SJCRH30 (cell line): Measurements from ENCODE around the gene IKBKG. TPM values are rescaled to one million over a fixed set of nuclear protein-coding genes. Genes with fewer than 3 reads are reported as not detected.
"Not testable (repeated sequence)": the region's sequence is repeated elsewhere in the genome, so short reads cannot be mapped to it uniquely, and the experiment has no call there.

Experiments used
- DNase-seq, 2 experiments: peaks; one replicate each; pipeline ENCODE4 v3.0.0-alpha.2; 2015 to 2020
- H3K27ac ChIP-seq: fragments of 250-450 bp; sonication (Bioruptor Pico); 2 replicates; pipeline ENCODE4 v1.5.1; 2020; ENCODE audit warnings: mild to moderate bottlenecking, moderate library complexity
- H3K27me3 ChIP-seq: fragments of 250-450 bp; sonication (Bioruptor Pico); 2 replicates; pipeline ENCODE4 v1.5.1; 2020; ENCODE audit warnings: mild to moderate bottlenecking, moderate library complexity
- H3K36me3 ChIP-seq: fragments of 250-450 bp; sonication (Bioruptor Pico); 2 replicates; pipeline ENCODE4 v1.5.1; 2020; ENCODE audit warnings: mild to moderate bottlenecking, moderate library complexity
- H3K4me1 ChIP-seq: fragments of 250-450 bp; sonication (Bioruptor Pico); 2 replicates; pipeline ENCODE4 v1.5.1; 2020; ENCODE audit warnings: mild to moderate bottlenecking, moderate library complexity
- H3K4me3 ChIP-seq: fragments of 250-450 bp; sonication (Bioruptor Pico); 2 replicates; pipeline ENCODE4 v1.5.1; 2020; ENCODE audit warnings: mild to moderate bottlenecking, moderate library complexity
- H3K9me3 ChIP-seq: fragments of 250-450 bp; sonication (Bioruptor Pico); replicated peaks from 2 replicates; pipeline ENCODE4 v1.5.1; 2020; ENCODE audit warnings: mild to moderate bottlenecking, moderate library complexity
- total RNA-seq: library from RNA; depleted of rRNA; stranded (reverse); fragments of >200 nt; shearing (Covaris generic); gene quantifications from 2 replicates; pipeline ENCODE4 v1.2.3, GENCODE V29; 2014

Gene IKBKG
- total RNA-seq, 1 experiment from 2014 or later = 9.5 TPM

DNA sequence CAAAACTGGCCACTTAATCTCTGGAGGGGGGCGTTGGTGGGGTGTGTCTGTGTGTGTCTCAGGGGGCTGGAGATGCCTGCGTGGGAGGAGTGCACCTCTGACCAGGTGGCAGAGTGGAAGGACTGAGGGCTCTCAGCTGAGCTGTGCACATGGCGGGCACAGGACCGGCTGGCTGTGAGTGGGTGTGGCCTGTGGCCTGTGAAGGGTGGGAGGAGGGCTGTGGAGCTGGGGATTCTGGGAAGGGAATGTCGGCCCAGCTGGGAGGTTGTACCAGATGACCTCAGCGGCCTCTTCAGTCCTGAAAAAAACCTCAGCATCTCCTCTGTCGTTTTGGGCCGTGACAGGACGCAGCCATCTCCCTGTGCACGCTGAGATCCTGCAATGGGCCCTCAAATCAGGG lies 14.9 kb downstream of the IKBKG start:
- H3K4me3 ChIP-seq, H3K4me1 ChIP-seq, H3K27me3 ChIP-seq, H3K36me3 ChIP-seq, H3K27ac ChIP-seq, H3K9me3 ChIP-seq, DNase-seq: not testable (repeated sequence)

- H3K36me3 ChIP-seq, H3K27me3 ChIP-seq, H3K9me3 ChIP-seq, H3K27ac ChIP-seq, H3K4me3 ChIP-seq, DNase-seq, H3K4me1 ChIP-seq: not testable (repeated sequence)
These were observed 22.9 kb downstream of the IKBKG start for GRCh38 chrX:154570361-154570760.

DNA sequence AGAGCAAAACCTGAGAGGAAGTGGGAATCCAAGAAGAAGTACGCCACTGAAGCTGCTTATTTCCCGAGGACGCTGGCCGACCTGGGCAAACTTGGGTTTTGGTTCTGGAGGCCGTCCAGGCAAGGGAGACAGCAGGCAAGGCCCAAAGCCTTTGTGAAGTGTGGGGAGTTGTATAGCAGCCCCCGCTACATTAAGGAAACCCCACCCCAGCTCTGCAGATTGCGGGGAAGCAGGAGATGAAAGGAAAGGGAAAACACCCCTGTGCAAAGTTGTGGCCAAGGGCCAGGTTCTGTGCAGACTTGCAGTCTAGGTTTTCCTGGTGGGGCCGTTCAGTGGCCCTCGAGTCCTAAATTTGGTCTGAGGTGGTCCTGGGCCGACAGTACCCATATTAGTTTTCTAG lies 25.6 kb downstream of the IKBKG start:
- DNase-seq, H3K9me3 ChIP-seq, H3K36me3 ChIP-seq, H3K27ac ChIP-seq, H3K4me1 ChIP-seq, H3K27me3 ChIP-seq, H3K4me3 ChIP-seq: not testable (repeated sequence)

- H3K27ac ChIP-seq, DNase-seq: not testable (repeated sequence)
These were observed 27.7 kb downstream of the IKBKG start for GRCh38 chrX:154575076-154575475.

DNA sequence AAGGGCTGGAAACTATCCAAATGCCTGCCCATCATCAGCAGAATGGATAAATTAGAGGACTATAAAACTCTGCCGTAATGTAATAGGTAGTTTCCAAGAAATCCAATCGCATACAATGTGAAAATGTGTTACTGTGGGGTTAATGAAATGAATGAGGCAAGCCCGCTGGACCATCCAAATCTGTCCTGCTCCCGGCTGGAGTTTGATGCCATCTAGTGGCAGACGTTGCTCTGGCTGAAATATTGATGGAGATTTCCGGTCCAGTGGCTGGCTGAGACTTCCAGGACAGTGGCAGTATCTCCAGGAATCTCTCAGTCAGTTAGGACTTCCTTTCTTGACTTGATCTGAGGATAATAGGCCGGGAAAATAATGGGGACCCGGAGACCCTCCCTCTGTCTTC lies 35.6 kb downstream of the IKBKG start:
- not testable (repeated sequence) for H3K36me3 ChIP-seq, H3K4me1 ChIP-seq, H3K27me3 ChIP-seq, DNase-seq, H3K4me3 ChIP-seq, H3K27ac ChIP-seq, H3K9me3 ChIP-seq

More at GRCh38 chrX:154575076-154575475, 27.7 kb downstream of the IKBKG start:
- not testable (repeated sequence) for H3K4me3 ChIP-seq, H3K27me3 ChIP-seq, H3K9me3 ChIP-seq, H3K36me3 ChIP-seq, H3K4me1 ChIP-seq

DNA sequence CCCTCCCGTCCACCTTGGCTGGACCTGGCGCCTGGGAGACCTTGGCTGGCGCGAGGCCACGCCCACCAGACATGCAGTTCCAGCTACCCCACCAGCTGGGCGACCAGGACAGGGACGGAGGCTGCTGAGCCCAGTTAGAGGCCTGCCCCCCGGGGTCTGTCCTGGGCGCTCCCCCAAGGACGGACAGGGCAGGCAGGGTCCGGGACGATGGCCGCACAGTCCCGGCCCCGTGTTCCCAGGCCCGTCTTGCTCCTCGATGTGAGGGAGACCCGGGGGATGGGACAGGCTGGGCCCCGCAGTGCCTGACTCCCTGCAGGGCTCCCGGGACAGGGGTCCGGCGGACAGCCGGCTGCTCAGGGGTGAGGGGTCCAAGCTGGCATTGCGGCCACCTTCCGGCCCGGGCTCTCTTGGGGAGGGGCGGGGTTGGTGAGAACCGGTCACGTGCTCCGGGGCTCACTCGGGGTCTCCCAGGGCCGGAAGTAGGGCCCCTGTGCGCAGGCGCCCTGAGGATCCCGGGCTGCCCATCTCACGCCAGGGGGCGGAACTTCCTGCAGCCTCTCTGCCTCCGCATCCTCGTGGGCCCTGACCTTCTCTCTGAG lies 37.3 kb downstream of the IKBKG start, which contains the start of gene CTAG1A:
Gene CTAG1A, plus strand, starts transcription at position 549 of the 599 bp plus-strand sequence. CDS start 74 bp downstream, outside the sequence.
- H3K9me3 ChIP-seq, H3K4me1 ChIP-seq, H3K36me3 ChIP-seq, DNase-seq, H3K4me3 ChIP-seq, H3K27me3 ChIP-seq, H3K27ac ChIP-seq: not testable (repeated sequence)

- not testable (repeated sequence) for H3K27ac ChIP-seq, DNase-seq, H3K9me3 ChIP-seq, H3K36me3 ChIP-seq, H3K4me1 ChIP-seq, H3K4me3 ChIP-seq, H3K27me3 ChIP-seq
These were observed 43.0 kb downstream of the IKBKG start for GRCh38 chrX:154590415-154590814.

DNA sequence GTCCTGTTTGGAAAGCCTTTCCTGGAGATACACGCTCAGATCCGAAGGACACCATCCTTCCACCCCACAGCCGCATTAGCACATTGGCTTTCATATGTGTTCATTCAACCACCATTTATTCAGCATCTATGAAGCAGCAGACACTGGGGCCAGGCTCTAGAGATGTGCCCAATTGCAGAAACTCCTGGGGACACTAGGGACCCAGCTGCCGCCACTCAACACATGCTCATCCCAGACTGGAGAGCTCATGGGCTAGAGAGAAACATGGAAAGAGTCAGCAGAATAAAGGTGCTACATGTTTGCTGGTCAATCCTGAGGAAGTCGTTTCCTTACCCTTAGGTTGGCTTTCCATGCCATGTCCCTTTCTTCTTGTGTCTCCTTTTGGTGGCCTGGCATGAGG lies 45.1 kb downstream of the IKBKG start:
- H3K9me3 ChIP-seq = no peaks in the 10 kb centered on the region
- H3K4me1 ChIP-seq = peaks cover 8% of the 10 kb centered on the region; the same call in 1 of the 2 replicates
- DNase-seq = no peak
- H3K4me3 ChIP-seq = no peak overlapping the region
- no peak overlapping the region for H3K27ac ChIP-seq
- no peaks in the 10 kb centered on the region for H3K27me3 ChIP-seq
- H3K36me3 ChIP-seq = no peaks in the 10 kb centered on the region

DNA sequence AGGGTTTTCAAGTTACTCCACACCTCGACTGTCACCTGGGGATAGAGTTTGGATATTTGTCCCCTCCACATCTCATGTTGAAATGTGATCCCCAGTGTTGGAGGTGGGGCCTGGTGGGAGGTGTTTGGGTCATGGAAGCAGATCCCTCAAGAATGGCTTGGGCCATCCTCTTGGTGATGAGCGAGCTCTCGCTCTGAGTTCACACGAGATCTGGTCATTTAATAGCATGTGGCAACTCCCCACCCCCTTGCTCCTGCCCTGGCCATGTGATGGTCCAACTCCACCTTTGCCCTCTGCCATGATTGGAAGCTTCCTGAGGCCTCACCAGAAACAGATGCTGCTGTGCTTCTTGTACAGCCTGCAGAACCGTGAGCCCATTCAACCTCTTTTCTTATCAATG lies 45.8 kb downstream of the IKBKG start:
- Histone ChIP-seq H3K27me3 (no peaks in the 10 kb centered on the region), H3K9me3 (no peaks in the 10 kb centered on the region), H3K36me3 (no peaks in the 10 kb centered on the region), H3K27ac (no peak overlapping the region), H3K4me1 (peaks cover 8% of the 10 kb centered on the region; the same call in 1 of the 2 replicates), H3K4me3 (no peak overlapping the region)
- DNase-seq = no peak

- no peaks in the 10 kb centered on the region for H3K9me3 ChIP-seq
- H3K4me1 ChIP-seq = peaks cover 11% of the 10 kb centered on the region
These were observed 47.1 kb downstream of the IKBKG start for GRCh38 chrX:154594491-154594890.

DNA sequence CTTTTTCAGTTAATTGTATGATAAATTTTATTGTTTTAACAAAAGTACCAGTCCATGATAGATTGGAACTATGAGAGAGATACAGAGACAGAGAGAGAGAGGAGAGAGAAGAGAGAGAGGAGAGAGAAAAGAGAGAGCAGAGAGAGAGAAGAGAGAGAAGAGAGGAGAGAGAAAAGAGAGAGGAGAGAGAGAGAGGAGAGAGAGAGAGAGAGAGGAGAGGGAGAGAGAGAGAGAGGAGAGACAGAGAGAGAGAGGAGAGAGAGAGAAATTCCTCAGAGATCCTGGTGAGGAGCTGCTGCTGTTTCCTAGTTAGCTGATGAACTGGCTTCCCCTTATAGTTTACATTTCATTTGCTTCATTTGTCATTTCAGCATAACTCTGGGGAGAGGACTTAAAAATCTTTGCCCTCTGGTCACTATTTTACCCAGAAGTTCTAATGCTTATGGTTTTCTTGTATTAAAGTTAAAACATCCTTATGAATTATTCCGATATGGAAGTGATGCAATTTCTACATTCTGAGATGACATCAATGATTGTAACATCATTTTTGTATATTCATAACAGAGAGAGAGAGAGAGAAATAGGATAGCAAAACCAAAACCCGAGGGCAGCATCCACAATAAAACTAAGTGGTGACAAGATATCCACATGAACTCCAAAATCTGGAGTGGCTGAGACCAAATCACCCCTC lies 48.3 kb downstream of the IKBKG start:
- Histone ChIP-seq H3K27me3 (no peaks in the 10 kb centered on the region), H3K4me3 (no peak overlapping the region), H3K27ac (no peak overlapping the region), H3K9me3 (no peaks in the 10 kb centered on the region), H3K4me1 (peaks cover 20% of the 10 kb centered on the region), H3K36me3 (no peaks in the 10 kb centered on the region)
- DNase-seq = no peak

More at GRCh38 chrX:154594491-154594890, 47.1 kb downstream of the IKBKG start:
- Histone ChIP-seq H3K27ac (no peak overlapping the region), H3K4me3 (no peak overlapping the region), H3K27me3 (no peaks in the 10 kb centered on the region), H3K36me3 (no peaks in the 10 kb centered on the region)
- DNase-seq = no peak

DNA sequence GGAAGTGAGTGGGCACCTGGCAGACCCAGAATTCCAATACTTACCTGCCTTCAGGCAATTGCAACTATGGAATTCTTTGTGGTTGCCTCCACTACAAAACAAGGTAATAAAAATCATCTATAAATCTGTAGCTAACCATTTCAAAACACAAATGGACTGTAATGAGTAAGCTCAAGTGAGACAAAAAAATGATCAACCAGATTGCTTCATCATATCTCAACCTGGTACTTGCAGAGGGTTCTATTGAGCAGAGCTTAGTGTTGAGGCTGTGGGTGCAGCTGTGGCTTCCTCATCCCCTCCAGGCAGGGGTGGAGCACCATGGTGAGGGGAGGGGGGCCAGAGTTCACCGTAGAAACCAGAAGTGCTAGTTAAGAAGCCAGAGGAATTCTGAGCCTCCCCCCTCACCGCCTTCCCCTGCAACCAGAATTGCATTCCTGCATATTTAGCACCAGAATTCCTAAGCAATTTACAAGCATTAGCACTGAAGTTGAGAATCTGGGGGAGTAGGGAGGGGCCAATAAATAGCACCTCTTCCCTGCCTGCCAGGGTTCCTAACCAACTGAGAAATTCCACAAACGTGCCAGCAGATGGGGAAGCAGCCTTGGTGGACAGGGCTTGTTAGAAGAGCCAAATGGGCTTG lies 49.0 kb downstream of the IKBKG start:
- peak; percentile 41 to 69 for DNase-seq
- Histone ChIP-seq H3K4me1 (peaks cover 27% of the 10 kb centered on the region), H3K36me3 (no peaks in the 10 kb centered on the region), H3K27me3 (no peaks in the 10 kb centered on the region), H3K4me3 (no peak overlapping the region), H3K9me3 (no peaks in the 10 kb centered on the region), H3K27ac (no peak overlapping the region)

DNA sequence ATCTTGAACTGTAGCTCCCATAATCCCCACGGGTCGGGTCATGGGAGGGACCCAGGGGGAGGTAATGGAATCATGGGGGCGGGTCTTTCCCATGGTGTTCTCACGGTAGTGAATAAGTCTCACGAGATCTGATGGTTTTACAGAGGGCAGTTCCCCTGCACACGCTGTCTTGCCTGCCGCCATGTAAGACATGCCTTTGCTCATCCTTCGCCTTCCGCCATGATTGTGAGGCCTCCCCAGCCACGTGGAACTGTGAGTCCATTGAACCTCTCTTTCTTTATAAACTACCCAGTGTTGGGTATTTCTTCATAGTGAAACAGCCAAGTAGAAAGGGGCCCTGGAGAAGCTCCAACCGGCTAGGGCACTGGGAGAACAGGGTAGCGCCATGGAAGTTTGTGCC lies 49.8 kb downstream of the IKBKG start:
- Histone ChIP-seq H3K36me3 (no peaks in the 10 kb centered on the region), H3K4me1 (peaks cover 27% of the 10 kb centered on the region), H3K9me3 (no peaks in the 10 kb centered on the region), H3K27ac (no peak overlapping the region), H3K27me3 (no peaks in the 10 kb centered on the region), H3K4me3 (no peak overlapping the region)
- no peak for DNase-seq

DNA sequence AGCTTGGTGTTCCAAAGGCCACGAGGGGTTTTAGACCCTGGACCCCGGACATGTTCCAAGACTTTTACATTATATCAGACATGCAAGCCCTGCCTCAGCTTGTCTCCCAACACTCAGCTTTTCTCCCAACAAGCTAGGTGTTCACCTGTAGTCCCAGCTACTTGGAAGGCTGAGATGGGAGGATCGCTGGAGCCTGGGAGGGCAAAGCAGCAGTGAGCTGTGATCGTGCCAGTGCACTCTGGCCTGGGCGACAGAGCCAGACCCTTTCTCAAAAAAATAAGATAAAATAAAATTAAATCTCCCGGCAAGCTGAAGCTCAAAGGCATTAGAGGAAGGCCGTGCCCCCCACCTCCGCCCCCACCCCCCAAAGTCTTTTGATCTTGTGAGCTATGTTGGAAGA lies 51.2 kb downstream of the IKBKG start:
- Histone ChIP-seq H3K36me3 (no peaks in the 10 kb centered on the region), H3K4me3 (no peak overlapping the region), H3K27me3 (no peaks in the 10 kb centered on the region), H3K27ac (no peak overlapping the region; the same call in 1 of the 2 replicates), H3K4me1 (peaks cover 27% of the 10 kb centered on the region), H3K9me3 (no peaks in the 10 kb centered on the region)
- DNase-seq = no peak

GRCh38 chrX:154599531-154599930 lies 52.1 kb downstream of the IKBKG start:
- H3K27ac ChIP-seq = peak overlapping the region; percentile 80
- peaks cover 31% of the 10 kb centered on the region for H3K4me1 ChIP-seq
- H3K9me3 ChIP-seq = no peaks in the 10 kb centered on the region
- no peaks in the 10 kb centered on the region for H3K27me3 ChIP-seq
- no peak overlapping the region for H3K4me3 ChIP-seq
- H3K36me3 ChIP-seq = no peaks in the 10 kb centered on the region
- peak in 1 of 2 experiments; percentile 3 for DNase-seq
